ENCODE measurements around the gene NACC1.

The NACC1 gene

DNA sequence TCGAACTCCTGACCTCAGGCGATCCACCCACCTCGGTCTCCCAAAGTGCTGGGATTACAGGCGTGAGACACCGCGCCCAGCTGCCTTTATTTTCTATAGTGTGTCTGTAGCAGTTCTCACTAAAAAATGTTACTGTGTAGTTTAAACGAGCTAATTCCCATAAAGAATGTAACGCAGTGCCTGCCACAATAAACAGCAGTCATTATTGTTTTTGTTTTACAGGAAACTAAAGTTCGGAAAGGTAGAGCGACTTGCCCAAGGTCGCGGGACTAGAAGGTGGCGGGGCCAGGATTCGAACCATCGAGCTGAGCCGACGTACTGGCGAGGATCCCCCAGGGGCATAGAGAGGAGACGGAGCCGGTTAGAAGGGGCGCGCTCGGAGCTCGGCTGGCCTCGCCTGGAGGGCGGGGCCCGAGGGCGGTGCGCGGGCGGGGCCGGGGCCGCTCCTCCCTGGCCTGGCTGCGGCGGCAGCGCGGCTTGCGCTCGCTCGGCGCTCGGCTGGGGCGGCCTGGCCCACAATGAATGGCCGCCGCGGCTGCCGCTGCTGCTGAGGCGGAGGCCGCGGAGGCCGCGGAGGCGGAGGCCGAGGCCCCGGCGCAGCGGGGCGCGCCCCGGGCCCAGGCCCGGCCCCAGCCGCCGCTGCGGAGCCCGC, at the start of gene NACC1:
NACC1 (plus strand) TSS at position 493 of the 652 bp plus-strand sequence. CDS start 16,944 bp downstream, outside the sequence.
- peak; percentile 89 for DNase-seq

DNA sequence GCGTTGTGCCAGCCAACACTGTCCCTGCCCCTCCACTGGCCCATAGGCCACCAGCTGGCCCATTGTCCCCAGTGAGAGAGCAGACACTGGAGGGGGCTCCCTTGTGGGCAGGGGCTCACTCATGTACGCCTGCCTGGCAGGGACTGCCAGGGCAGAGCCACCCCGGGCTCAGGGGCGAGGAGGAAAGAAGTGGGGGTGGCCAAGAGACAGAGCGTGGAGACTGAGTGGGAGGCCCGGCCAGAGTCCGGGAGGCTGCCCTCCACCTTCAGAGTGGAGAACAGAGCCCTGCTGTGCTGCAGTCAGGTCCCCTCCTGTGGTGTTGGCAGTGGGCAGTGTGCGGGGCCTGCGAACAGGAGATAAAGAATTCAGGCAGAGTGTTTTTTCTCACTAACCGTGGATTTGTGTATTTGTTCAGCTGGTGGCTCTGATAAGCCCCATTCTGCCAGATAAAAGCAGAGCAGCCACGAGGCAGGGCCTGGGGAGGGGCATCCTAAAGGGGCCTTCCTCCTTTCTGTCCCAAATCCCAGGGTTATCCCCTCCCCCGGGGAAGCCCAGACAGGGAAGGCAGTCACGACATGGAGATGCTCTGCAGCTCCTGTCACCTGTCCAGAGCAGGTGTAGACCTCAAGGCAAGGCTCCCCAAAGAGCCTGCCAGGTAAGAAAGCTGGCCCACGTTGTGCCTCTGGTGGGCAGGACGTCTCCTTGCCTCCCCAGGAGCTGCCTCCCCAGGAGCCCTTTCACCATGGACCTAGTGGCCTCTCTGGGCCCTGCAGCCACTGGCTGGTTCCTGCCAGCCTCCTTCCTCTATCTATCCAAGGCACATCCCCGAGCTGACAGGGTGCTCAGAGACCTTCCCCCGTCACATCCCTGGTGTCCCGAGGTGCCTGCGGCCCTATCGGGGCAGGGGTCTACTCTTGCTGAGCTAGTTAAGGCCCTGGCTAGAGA, 48.4 kb upstream of the NACC1 start:
- no peak for DNase-seq

DNA sequence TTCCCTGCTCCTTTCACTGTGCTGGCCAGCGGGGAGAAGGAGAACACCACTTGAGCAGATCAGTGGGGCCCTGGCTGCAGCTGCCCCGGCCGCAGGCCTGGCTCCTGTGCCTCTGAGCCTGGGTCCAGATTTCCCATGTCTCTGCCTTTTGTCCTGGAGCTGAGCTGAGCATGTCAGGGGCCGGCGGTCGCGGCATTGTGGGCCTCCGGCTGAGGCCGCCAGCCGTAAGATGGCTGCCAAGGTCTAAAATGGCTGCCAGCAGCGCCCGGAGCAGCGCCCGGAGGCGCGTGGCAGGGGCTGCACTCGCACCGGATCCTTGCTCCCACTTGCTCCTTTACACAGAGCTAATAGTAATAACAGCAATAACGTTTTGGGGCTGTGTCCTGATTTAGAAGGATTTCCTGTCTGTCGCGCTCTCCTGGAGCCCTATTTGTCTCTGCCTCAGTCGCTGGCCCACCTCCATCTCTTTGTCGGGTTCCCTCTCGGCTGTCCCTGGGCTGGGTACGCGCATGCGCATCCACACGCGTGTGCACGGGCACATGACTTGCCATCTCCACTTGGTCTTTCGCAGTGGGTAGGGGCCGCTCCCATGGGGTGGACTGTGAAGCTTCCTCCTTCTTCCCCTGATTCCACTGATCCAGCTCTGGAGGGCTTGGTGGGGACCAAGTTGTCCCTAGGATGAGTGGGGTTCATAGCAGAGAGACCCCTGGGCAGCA, 47.5 kb upstream of the NACC1 start:
- no peak for DNase-seq

DNA sequence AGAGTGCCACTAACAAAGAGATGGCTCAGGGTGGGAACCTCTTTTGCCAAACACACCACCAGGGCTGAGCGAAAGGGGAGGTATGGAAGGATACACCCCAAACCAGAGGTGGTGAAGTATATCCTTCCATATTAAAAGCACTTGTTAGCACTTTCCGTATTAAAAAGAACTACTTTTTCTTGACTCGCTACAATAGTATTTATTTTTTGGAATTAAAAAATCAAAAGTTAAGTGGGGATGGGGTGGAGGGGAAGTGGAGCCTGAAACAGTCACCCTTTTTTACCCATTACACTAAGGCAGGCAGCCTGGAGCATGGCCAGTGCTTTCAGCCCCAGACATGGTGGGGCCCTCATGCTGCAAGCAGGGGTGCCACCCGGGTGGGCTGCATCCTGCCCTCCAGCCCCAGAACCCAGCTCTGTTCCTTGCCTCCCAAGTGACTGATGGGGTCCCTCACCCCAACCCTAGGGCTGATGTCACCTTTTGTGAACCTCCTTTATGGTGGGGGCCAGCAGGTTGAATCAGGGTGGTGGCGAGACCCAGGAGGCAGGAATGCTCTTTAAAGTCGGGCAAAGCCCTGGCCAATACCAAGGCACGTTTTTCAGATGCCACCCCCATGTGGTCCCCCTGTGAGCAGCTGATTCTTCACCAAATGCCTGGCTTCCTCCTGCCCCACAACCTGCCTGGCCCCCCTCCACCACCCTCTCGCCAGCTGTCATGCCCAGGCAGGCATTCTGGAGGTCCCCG, 46.4 kb upstream of the NACC1 start:
- no peak for DNase-seq

DNA sequence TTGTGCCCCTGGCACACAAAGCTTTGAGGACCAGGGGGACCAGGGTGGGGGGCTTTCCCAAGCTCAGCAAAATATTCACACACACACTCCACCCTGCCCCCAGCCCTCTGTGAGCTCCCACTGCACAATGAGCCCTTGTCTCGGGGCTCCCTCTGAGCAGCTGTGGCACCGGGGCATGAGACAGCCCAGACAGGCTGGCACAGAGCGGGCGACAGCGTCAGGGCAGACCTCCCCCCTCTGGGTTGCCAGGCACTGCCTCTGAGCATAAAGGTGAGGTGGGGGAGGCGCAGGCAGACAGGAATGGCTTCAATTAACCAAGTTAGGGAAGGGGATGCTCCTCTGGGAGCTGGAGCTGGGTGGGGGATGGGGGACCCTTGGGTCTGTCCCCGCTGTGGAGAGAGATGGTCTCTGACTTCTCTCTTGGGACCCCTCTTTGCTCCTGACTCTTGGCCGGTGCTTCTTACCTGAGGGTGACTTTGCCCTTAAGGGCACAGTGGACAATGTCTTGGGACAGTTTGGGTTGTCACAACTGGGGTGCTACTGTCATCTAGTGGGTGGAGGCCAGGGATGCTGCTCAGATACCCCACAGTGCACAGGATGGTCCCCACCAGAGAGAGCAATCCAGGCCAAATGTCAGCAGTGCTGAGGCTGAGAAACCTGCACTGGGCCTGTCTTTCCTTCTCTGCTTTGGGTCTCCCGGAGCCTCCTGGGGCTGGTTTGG, 45.7 kb upstream of the NACC1 start:
- DNase-seq: peak; percentile 8

DNA sequence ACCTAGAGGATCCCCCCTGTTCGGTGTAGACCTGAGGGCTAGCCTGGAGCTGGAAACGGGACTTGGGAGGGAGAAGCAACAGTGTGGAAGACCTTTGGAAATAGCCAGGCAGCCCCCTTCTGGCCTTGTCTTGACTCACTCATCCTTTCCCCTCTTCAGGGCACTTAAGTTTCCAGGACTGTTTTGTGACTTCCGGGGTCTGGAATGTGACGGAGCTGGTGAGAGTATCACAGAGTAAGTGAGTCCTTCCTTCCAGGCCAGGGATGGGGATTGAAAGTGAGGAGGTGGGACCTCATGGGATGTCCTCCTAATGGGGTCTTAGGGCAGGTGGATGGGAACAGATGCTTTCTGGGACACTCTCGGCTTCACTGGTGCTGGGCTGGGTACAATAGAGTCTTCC, 44.8 kb upstream of the NACC1 start:
- DNase-seq: no peak

DNA sequence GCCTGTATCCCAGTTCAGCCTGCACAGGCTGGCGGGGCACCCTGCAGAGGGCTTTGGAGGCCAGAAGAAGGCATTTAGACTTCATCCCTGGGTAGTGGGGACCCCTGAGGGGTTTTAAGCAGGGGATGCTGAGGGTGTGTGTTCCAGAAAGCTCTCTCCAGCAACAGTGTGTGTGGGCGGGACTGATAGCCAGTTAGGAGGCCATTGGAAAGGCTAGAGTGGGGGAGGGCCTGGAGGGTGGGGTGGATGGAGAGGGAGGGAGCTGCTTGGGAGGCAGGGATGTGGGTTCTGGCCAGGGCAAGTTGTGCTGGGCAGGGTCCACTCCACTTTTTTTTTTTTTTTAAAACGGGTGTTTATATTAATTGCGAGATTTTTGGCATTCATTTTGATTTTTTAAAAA, 43.7 kb upstream of the NACC1 start:
- DNase-seq: no peak

DNA sequence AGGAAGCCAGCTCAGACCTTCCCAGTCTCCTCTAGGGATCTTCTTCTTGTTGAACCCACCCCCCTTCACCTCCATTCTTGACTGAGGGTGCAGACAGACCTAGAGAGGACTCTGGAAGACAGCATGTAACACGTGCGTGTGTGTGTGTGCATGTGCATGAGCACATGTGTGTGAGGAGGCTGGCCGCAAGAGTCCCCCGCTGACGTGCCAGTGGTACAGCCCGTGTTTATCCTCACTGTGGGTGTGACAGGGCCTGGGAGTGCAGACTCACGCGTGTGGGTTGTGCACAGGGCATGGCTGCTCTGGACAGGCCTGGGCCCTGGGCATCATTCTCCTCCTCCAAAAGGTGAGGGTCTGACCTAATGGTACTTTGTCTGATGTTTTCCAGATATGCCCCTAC, 41.7 kb upstream of the NACC1 start:
- no peak for DNase-seq

DNA sequence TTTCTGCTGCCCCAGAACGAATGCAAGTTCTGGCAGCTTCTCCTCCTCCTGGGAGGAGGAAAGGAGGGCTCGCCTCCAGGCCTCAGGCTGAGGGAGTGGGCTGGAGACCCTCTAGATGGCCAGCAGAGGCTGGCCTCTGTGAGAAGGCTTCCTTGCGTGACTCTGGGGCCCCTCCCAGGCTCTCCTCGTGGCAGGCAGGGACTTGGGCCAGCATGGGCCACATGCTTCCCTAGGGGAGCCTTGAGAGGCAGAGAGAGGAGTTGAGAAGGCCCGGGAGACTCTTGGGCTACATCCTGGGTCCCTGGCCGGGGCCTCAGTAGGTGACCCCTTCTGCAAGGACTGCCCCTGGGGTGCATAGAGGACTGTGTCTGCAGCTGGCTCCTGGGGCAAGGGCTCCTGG, 41.3 kb upstream of the NACC1 start:
- DNase-seq: no peak

DNA sequence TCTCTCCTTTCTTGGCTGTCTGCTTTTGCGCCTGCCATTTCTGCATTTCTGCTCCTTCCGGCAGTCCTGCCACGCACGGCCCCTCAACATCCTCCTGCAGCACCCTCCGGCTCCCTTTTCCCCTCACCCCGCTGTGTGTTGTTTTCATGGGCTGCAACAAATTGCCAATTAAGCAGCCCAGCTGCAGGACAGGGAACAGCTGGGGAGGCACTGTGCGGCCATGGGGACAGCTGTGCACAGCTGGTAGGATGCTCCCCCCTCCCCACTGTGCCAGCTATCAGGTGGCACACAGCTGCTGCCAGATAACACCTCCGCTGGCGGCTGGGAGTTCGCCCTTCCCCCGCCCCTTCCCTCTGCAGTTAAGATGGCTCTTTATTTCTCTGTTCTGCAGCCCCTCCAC, 40.8 kb upstream of the NACC1 start:
- DNase-seq: peak; percentile 2

DNA sequence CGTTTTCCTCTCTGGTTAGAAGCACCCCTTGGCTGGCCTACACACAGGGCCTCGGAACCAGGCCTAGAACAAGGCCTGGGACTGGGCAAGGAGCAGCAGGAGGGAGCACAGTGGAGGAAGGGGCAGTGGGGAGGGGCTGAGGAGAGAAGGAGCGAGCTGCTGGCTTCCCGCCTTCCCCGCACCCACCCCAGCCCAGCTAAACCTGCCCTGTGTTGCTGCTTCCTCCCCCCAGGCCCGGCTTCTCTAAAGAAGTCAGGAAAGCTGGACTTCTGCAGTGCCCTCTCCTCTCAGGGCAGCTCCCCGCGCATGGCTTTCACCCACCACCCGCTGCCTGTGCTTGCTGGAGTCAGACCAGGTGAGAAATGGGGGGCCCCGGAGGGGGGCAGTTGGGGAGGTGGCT, 39.7 kb upstream of the NACC1 start:
- DNase-seq: no peak

DNA sequence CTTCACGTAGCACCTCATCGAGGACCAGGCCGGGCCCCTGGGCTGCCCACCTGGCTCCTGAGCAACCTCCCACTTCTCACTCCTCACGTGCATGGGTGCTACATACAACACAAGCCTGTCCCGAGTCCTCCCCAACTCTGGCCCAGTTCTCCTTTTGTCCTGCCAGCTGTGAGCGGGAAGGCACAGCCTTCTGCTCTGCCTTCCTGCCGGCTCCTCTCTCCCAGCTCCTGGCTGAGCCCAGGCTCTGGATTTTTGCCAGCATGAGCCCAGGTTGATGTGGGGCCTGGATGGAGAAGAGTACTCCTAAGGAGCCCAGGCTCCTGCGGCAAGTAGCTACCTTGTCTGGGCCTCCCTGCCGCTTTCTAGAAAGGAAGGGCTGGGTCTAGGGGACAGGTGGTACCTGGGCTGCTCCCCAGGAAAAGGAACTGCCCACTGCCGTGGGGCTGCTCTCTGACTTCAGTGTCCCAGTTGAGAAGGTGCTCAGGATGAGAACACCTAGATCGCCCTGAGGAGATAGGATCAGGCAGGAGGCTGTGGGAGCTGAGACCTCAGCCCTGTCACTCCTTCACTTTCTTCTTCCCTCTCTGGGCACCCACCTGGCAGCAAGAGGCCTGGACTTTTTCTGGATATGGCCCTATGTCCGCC, 39.0 kb upstream of the NACC1 start:
- no peak for DNase-seq

DNA sequence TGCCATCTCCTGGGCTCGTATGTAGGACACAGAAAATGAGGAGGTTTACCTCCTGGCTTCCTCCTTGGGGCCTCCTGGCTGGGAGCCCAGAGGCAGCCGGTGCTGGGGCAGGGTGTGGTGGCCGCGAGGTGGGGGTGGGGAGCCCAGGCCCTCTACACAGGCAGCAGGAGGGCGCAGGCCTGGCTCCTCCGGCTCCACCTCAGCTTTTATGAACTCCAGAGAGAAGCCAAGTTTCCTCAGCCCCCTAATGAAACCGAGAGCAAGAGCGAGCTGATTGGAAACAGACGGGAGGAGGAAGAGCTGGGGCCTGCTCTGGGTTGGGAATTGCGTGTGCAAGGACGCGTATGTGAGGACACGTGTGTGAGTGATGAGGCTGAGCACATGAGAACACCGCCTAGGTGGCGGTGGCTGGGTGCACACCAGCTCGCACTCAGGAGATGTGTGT, 38.5 kb upstream of the NACC1 start:
- DNase-seq: no peak

DNA sequence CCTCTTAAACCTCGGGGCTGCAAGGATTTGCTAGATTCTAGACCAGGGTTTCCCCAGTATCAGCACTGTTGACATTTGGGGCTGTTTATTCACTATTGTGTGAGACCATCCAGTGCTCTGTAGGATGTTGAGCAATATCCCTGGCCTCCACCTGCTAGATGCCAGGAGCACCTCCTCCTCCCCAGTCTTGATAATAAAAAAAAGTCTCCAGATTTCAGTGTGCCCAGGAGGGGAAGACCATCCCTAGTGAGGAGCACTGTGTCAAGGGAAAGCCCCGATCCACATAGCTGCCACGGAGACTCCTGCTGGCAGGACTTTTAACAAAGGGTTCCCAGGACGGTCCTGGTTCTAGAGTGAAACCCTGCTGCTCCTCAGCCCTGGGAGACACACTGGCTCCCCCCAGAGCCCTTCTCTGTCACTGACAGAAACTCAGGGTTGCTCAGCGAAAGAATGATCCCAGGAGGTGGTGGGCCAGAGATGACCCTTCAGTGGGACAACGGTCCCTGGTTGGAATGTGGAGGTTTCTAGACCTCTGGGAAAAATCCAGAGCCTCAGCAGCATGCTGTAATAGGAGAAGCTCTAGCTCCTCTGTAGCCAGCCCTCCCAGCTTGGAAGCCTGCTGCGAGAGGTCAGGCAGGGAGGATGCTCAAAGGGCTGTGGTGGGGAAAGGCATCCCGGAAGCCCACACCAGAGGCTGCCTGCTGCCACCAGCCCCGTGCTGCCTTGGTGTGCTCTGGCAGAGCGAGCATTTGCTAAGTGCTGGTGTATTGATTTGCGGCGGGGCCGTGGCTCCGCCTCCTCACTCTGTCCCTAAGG, 35.7 kb upstream of the NACC1 start:
- DNase-seq: no peak

DNA sequence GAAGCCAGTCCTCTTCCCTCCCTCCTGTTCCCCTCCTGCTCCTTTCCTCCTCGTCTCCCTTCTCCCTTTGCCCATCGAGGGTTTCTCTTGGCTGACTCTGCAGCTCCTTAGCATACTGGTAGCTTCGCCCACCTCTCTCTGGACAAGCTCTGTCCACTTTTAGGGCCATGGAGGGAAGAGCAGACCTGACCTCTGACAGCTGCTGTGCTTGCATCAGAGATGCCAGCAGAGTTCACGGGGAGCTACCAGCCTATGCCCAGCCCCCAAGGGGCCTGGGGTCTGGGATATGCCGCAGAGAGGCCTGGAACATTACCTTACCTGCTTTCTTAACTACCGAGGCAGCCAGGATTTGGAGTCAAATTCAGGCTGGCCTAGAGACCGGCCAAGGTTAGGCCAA, 35.1 kb upstream of the NACC1 start:
- no peak for DNase-seq

DNA sequence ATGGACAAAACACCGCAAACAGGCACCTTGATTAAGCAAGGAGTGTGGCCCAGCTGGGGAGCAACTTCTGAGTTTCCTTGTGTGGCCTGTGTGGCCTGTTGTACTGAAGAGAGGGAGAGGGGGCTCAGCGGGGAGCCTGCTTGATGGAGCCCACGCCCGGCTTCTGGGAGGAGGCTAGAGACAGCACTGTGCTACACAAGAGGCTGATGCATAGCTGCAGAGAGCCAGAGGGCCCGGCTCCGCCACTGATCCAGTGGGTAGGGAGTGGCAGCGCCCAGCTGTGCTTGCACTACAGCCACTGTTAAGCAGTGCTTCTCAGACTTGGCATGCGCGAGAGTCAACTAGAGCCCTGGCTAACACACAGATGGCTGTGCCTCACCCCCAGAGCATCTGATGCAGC, 34.4 kb upstream of the NACC1 start:
- no peak for DNase-seq

DNA sequence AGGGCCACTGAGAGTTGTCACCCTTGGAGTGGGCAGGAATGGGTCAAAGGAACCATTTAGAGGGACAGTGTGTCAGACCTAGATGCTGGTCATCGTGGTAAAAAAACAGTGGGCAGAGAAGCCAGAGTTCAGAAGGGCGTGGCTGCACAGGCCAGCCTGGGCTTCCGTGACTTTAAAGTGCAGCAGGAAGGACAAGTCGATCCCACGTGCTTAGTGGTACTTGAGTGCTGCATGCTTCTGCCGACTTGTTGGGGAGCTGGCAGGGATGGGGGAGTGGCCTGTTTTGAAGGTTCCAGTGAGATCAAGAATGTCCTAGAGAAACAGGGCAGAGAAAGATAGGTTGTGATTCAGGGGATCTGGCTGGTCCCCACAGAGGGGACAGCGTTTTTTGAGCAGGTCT, 32.4 kb upstream of the NACC1 start:
- no peak for DNase-seq

DNA sequence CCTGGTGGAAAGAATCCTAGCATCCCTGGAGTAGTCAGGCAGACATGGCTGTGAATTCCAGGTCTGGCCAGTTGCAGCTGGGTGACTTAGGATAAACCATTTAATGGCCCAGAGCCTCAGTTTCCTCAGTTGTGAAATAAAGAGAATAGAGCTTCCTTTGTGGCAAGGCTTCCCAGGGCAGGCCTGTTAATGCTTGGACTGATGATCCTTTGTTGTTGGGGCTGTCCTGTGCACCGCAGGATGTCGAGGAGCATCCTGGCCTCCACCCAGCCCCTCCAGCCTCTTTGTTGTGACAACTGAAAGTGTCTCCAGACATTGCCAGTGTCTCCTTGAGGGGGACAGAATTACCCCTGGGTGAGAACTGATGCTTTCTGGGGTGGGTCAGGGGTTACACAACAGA, 31.7 kb upstream of the NACC1 start:
- DNase-seq: no peak

DNA sequence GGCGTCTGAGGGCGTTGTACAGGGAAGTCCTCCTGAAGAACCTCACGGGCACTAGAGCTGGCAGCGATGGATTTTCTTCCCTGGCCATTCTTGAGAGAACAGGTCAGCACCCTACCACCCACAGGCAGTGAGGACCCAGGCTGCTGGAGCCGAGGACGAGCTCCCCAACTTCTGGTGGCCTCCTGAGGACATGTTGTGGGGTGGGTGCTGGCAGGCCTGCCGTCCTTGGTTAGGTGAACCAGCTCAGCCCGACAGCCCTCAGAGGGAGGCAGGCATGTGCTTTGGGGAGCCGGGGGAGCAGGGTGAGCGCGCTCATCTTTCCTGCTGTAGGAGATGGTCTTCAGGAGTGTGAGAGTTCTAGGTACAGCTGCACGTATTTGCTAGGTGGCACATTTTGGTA, 30.8 kb upstream of the NACC1 start:
- DNase-seq: no peak

DNA sequence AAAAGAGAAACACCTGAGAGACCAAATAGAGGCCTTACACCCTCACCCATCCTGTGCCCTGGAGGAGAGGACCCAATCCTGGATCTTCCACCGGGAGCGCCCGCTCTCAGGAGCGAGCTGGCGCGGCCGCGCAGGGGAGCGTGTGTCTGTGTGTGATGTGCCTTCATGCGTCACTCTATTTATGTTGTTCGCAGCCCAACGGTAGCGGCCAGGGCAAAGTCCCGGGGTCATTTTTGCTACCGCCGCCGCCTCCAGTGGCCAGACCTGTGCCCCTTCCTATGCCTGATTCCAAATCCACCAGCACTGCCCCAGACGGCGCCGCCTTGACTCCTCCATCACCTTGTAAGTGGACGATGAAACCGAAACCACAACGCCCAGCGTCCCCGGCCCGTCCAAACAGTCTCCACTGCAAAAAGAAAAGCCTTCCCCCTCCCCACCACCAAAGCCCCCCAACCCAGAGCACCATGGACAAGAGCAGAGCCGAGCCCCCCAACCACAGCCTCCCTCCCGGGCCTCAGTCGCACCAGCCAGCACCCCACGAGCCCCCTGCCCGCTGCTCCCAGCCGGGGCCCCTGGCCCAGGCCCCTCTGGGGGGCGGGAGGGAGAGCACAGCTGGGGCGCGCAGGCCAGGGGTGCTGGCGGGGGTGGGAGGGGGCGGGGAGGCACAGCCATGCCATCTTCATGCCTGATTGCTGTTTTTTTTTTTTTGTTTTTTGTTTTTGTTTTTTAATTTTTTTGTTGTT, 30.1 kb upstream of the NACC1 start:
- DNase-seq: no peak

Measured in NCI-H1105 treated with DMSO at 0.1 percent for 48 hours (cell line).